ENCODE data around the gene MICAL2.

MICAL2 gene

DNA sequence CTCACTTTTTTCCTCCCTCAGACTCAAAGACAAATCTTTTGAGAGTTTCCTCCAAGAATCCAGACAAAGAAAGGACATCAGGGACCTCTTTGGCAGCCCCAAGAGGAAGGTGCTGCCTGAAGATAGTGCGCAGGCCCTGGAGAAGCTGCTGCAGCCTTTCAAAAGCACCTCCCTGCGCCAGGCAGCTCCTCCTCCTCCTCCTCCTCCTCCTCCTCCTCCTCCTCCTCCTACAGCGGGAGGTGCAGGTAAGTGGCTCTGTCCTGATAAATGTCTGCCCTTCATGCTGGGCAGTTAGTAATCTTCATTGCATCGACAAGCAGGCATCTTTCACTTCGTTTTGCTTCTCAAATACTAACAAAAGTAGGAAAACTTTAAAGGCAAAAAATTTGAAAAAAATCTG is 184.2 kb downstream of the MICAL2 start:
- TF ChIP-seq SIN3A (IDR thresholded peaks at IDR 0.05; ENCODE audit: borderline replicate concordance, insufficient read depth, low read length) (no peak), POLR2AphosphoS5 (IDR thresholded peaks at IDR 0.05; ENCODE audit: low read depth, low read length) (no peak), FOXP2 (optimal IDR thresholded peaks at IDR 0.05; ENCODE audit: borderline replicate concordance, extremely low read depth, extremely low read length, insufficient read depth) (no peak), TAF1 (IDR thresholded peaks at IDR 0.05; ENCODE audit: borderline replicate concordance, insufficient read depth, low read length) (no peak)
- TF ChIP-seq, protein P1, sequence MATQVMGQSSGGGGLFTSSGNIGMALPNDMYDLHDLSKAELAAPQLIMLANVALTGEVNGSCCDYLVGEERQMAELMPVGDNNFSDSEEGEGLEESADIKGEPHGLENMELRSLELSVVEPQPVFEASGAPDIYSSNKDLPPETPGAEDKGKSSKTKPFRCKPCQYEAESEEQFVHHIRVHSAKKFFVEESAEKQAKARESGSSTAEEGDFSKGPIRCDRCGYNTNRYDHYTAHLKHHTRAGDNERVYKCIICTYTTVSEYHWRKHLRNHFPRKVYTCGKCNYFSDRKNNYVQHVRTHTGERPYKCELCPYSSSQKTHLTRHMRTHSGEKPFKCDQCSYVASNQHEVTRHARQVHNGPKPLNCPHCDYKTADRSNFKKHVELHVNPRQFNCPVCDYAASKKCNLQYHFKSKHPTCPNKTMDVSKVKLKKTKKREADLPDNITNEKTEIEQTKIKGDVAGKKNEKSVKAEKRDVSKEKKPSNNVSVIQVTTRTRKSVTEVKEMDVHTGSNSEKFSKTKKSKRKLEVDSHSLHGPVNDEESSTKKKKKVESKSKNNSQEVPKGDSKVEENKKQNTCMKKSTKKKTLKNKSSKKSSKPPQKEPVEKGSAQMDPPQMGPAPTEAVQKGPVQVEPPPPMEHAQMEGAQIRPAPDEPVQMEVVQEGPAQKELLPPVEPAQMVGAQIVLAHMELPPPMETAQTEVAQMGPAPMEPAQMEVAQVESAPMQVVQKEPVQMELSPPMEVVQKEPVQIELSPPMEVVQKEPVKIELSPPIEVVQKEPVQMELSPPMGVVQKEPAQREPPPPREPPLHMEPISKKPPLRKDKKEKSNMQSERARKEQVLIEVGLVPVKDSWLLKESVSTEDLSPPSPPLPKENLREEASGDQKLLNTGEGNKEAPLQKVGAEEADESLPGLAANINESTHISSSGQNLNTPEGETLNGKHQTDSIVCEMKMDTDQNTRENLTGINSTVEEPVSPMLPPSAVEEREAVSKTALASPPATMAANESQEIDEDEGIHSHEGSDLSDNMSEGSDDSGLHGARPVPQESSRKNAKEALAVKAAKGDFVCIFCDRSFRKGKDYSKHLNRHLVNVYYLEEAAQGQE (IDR thresholded peaks at IDR 0.05; ENCODE audit: insufficient read depth in 1 of 2, low read depth in 2 of 2, low read length in 2 of 2) = no peak

DNA sequence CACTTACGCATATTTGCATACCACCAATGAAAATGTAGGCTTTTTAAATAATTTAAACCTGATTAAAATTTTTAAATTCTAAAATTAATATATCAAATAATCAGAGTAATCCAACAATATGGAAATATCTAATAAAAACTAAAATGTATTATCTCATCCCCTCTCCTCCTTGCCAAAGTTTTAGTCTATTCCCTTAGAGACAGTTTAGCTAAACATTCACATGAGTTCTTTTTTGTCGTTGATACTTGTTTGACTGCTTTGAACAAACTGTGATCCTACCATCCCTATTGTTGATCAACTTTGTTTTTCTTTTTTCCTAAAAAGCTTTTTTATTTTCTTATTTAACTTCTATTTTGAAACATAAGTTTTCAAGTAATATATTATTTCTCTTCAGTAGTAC is 185.6 kb downstream of the MICAL2 start:
- no peak for TF ChIP-seq TAF1 (IDR thresholded peaks at IDR 0.05; ENCODE audit: borderline replicate concordance, insufficient read depth, low read length)
- TF ChIP-seq, protein P1 (IDR thresholded peaks at IDR 0.05; ENCODE audit: insufficient read depth in 1 of 2, low read depth in 2 of 2, low read length in 2 of 2) = no peak
- TF ChIP-seq FOXP2 (optimal IDR thresholded peaks at IDR 0.05; ENCODE audit: borderline replicate concordance, extremely low read depth, extremely low read length, insufficient read depth) = no peak
- TF ChIP-seq POLR2AphosphoS5 (IDR thresholded peaks at IDR 0.05; ENCODE audit: low read depth, low read length) = no peak
- TF ChIP-seq SIN3A (IDR thresholded peaks at IDR 0.05; ENCODE audit: borderline replicate concordance, insufficient read depth, low read length) = no peak

DNA sequence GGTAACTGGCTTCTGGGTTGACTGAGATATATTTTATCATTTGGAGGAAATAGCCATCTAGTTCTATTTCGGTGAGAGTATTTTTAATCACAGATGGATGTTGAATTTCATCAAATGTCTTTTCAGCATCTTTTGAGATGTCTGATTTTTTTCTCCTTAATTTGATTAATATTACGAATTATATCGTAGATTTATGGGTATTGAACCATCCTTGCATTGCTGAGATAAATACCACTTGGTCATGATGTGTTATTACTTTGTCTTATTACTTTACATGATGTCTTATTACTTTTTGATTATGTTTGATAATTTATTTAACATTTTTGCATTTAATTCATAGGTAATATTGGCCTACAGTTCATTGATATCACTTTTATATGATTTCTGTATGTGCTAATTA is 188.2 kb downstream of the MICAL2 start:
- TF ChIP-seq POLR2AphosphoS5 (IDR thresholded peaks at IDR 0.05; ENCODE audit: low read depth, low read length) = no peak
- TF ChIP-seq TAF1 (IDR thresholded peaks at IDR 0.05; ENCODE audit: borderline replicate concordance, insufficient read depth, low read length) = no peak
- TF ChIP-seq SIN3A (IDR thresholded peaks at IDR 0.05; ENCODE audit: borderline replicate concordance, insufficient read depth, low read length) = no peak
- no peak for TF ChIP-seq FOXP2 (optimal IDR thresholded peaks at IDR 0.05; ENCODE audit: borderline replicate concordance, extremely low read depth, extremely low read length, insufficient read depth)
- TF ChIP-seq, protein P1 (IDR thresholded peaks at IDR 0.05; ENCODE audit: insufficient read depth in 1 of 2, low read depth in 2 of 2, low read length in 2 of 2) = no peak

DNA sequence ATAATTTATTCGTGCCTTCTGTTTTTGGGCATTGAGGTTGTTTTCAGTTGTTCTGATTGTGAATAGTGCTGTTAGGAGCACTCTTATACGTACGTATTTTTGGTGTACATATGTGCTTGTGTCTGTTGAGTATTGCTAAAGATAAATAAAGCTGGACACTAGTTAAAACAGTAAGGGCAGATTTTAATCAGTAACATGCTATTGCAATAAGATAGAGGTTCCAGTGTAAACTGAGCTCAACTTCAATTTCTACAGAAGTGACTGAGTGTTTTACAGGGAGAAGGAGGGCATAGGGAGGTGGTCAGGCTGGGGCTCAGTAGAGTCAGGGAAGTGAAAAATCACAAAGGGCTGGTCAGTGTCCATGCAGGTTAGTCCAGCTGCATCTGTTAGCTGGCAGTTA is 191.0 kb downstream of the MICAL2 start:
- TF ChIP-seq POLR2AphosphoS5 (IDR thresholded peaks at IDR 0.05; ENCODE audit: low read depth, low read length) = no peak
- no peak for TF ChIP-seq SIN3A (IDR thresholded peaks at IDR 0.05; ENCODE audit: borderline replicate concordance, insufficient read depth, low read length)
- TF ChIP-seq, protein P1 (IDR thresholded peaks at IDR 0.05; ENCODE audit: insufficient read depth in 1 of 2, low read depth in 2 of 2, low read length in 2 of 2) = no peak
- TF ChIP-seq FOXP2 (optimal IDR thresholded peaks at IDR 0.05; ENCODE audit: borderline replicate concordance, extremely low read depth, extremely low read length, insufficient read depth) = no peak
- TF ChIP-seq TAF1 (IDR thresholded peaks at IDR 0.05; ENCODE audit: borderline replicate concordance, insufficient read depth, low read length) = no peak

Data from PFSK-1 (cell line).